GM19193 (cell line): ENCODE results near the gene ERCC5.

Source experiments
- POLR2A ChIP-seq: IDR thresholded peaks from 4 replicates; pipeline ENCODE4 v1.6.1; 2011; ENCODE audit not compliant: insufficient read depth, insufficient read length; ENCODE audit errors: extremely low read depth

The ERCC5 gene

GRCh38 chr13:102914339-102914930 lies 68.6 kb downstream of the ERCC5 start:
- no peak for TF ChIP-seq POLR2A

DNA sequence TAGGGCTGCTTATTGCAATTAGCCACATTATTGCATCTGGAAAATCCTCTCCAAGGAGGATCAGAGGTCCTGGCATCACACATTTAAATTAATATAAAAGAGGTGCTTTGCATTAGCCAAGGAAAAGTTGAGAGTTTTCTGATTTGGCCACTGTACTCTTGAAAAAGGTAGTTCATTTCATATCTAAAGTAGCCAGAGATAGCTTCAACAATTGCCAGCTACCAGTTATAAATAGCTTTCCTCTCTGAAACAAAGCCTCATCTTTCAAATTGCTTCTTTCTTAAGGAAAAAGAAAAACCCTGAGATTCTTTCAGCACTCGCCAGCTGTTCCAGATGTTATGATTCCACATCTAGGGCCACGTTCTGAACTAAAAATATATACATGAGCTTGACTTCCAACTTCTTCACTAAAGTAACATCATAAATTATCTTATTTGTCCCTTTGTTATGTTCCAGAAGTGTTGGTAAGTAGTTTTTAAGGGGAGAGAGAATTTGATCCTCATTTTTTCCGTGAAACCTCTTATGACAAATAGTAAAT lies 69.6 kb downstream of the ERCC5 start:
- TF ChIP-seq POLR2A, result no peak

- no peak for TF ChIP-seq POLR2A
These were observed 71.2 kb downstream of the ERCC5 start for GRCh38 chr13:102917019-102917418.

DNA sequence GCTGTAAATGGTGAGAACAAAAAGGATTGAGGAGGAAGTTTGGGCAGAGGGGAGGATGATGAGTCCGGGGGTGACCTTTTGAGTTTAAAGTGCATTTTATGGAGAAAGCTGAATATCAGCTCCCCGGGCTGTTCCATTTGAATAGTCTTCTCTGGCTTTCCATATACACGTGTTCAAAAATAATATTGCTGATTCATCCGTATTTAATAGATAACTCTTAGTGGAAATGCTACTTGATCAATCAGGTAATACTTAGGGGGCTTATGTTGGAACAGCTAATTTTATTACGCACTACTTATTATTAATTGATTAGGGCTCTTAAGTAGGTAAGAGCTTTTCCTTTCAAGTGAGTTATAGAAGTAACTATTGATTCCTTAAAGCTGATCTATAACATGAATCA lies 76.4 kb downstream of the ERCC5 start:
- TF ChIP-seq POLR2A, result no peak
